Measurements from ENCODE around the gene PPM1J.

DNA sequence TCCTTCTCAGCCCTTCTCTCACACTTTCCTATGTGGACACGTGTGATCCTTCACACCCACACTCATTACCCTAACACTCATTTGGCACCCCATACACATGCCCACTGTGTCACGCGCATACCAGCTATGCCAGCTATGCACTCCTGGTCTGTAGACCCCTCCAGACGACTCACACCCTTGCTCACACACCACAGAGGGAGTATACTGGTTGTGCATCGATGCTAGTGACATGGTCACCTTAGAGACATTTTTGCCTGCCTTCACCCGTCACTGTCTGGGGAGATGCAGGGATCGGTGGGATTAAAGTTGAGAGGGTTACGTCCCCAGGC is 8.3 kb upstream of the PPM1J start:
- TF ChIP-seq EZH2 (IDR thresholded peaks at IDR 0.05) = no peak
- no peak for TF ChIP-seq EZH2phosphoT487 (IDR thresholded peaks at IDR 0.05)
- TF ChIP-seq, protein P1, sequence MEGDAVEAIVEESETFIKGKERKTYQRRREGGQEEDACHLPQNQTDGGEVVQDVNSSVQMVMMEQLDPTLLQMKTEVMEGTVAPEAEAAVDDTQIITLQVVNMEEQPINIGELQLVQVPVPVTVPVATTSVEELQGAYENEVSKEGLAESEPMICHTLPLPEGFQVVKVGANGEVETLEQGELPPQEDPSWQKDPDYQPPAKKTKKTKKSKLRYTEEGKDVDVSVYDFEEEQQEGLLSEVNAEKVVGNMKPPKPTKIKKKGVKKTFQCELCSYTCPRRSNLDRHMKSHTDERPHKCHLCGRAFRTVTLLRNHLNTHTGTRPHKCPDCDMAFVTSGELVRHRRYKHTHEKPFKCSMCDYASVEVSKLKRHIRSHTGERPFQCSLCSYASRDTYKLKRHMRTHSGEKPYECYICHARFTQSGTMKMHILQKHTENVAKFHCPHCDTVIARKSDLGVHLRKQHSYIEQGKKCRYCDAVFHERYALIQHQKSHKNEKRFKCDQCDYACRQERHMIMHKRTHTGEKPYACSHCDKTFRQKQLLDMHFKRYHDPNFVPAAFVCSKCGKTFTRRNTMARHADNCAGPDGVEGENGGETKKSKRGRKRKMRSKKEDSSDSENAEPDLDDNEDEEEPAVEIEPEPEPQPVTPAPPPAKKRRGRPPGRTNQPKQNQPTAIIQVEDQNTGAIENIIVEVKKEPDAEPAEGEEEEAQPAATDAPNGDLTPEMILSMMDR (IDR thresholded peaks at IDR 0.05) = no peak
